HL-60 (cell line): ENCODE measurements around the gene MR1.

Source experiments
- DNase-seq, 2 experiments: peaks; one replicate each; pipeline ENCODE4 v3.0.0-alpha.2; 2010 to 2020; ENCODE audit warnings: low read depth in 1 of 2, low spot score in 1 of 2
- H3K27ac ChIP-seq: fragments of 250-450 bp; sonication (Bioruptor Pico); replicated peaks from 2 replicates; pipeline ENCODE4 v1.5.1; 2020; ENCODE audit warnings: mild to moderate bottlenecking, moderate library complexity
- H3K27me3 ChIP-seq: fragments of 250-450 bp; sonication (Bioruptor Pico); 2 replicates; pipeline ENCODE4 v1.5.1; 2021; ENCODE audit warnings: mild to moderate bottlenecking, moderate library complexity; ENCODE audit not compliant: insufficient read depth, poor library complexity, severe bottlenecking
- H3K4me3 ChIP-seq: replicated peaks from 2 replicates; pipeline ENCODE4 v1.5.1; 2011; ENCODE audit warnings: mild to moderate bottlenecking, control low read depth, low read length; ENCODE audit not compliant: insufficient read depth
- CTCF ChIP-seq: IDR thresholded peaks from one replicate; pipeline ENCODE4 v1.5.1; 2011; ENCODE audit warnings: low read length, control low read depth, inconsistent platforms; ENCODE audit not compliant: insufficient read depth
- GABPA ChIP-seq: IDR thresholded peaks from 2 replicates; pipeline ENCODE4 v1.6.1; 2012; ENCODE audit warnings: low read depth
- POLR2AphosphoS5 ChIP-seq: IDR thresholded peaks from 2 replicates; pipeline ENCODE4 v1.6.1; 2012; ENCODE audit warnings: low read depth
- REST ChIP-seq: IDR thresholded peaks from 2 replicates; pipeline ENCODE4 v1.6.1; 2012; ENCODE audit warnings: low read depth; ENCODE audit not compliant: insufficient replicate concordance
- SPI1 ChIP-seq: IDR thresholded peaks from 2 replicates; pipeline ENCODE4 v1.6.1; 2012; ENCODE audit warnings: low read depth, mild to moderate bottlenecking, borderline replicate concordance

MR1 gene

GRCh38 chr1:181077576-181078242, 43.9 kb downstream of the MR1 start:
- no peak overlapping the region for H3K27ac ChIP-seq
- no peak for DNase-seq
- no peak for TF ChIP-seq SPI1
- no peak for TF ChIP-seq REST
- no peak for TF ChIP-seq CTCF
- TF ChIP-seq POLR2AphosphoS5, result no peak
- no peak for TF ChIP-seq GABPA
- no peaks in the 10 kb centered on the region for H3K27me3 ChIP-seq
- H3K4me3 ChIP-seq, result no peak overlapping the region

- H3K27ac ChIP-seq, result no peak overlapping the region
- H3K27me3 ChIP-seq, result no peaks in the 10 kb centered on the region
- TF ChIP-seq GABPA, result no peak
- TF ChIP-seq SPI1, result no peak
- no peak for TF ChIP-seq POLR2AphosphoS5
- no peak for DNase-seq
- no peak overlapping the region for H3K4me3 ChIP-seq
These were observed 45.6 kb downstream of the MR1 start for GRCh38 chr1:181079382-181079781.

GRCh38 chr1:181079920-181080319, 46.1 kb downstream of the MR1 start:
- Histone ChIP-seq H3K27me3 (no peaks in the 10 kb centered on the region), H3K27ac (no peak overlapping the region), H3K4me3 (no peak overlapping the region)
- TF ChIP-seq GABPA (no peak), POLR2AphosphoS5 (no peak), SPI1 (no peak), REST (no peak), CTCF (no peak)
- DNase-seq, result no peak

GRCh38 chr1:181080556-181080955, 46.8 kb downstream of the MR1 start:
- no peak for TF ChIP-seq SPI1
- TF ChIP-seq GABPA, result no peak
- TF ChIP-seq CTCF, result no peak
- no peak for TF ChIP-seq REST
- Histone ChIP-seq H3K4me3 (no peak overlapping the region), H3K27me3 (no peaks in the 10 kb centered on the region), H3K27ac (no peak overlapping the region)
- DNase-seq, result no peak
